Smooth muscle cell (in vitro differentiated cells): ENCODE measurements around the gene INPP4B. TPM values are rescaled to one million over a fixed set of nuclear protein-coding genes. Genes with fewer than 3 reads are reported as not detected.

Source experiments
- DNase-seq: peaks from one replicate; lab custom pipeline; 2025; ENCODE audit not compliant: unreplicated experiment; lab: John Stamatoyannopoulos, UW
- H2AFZ ChIP-seq: fragments of 200-600 bp; sonication (generic); 2 replicates; pipeline ENCODE4 v1.6.0; 2016; ENCODE audit warnings: antibody characterized with exemption, low read depth, mild to moderate bottlenecking
- H3F3A ChIP-seq: fragments of 200-600 bp; sonication (generic); 2 replicates; pipeline ENCODE4 v1.6.0; 2017; ENCODE audit warnings: antibody characterized with exemption, low read depth
- H3K27ac ChIP-seq: fragments of 200-600 bp; sonication (generic); 2 replicates; pipeline ENCODE4 v1.5.1; 2016; ENCODE audit warnings: low read depth, mild to moderate bottlenecking
- H3K27me3 ChIP-seq: fragments of 200-600 bp; sonication (generic); 2 replicates; pipeline ENCODE4 v1.6.1; 2016; ENCODE audit warnings: low read depth, mild to moderate bottlenecking
- H3K36me3 ChIP-seq: fragments of 200-600 bp; sonication (generic); 2 replicates; pipeline ENCODE4 v1.5.1; 2016; ENCODE audit warnings: low read depth
- H3K4me1 ChIP-seq: fragments of 200-600 bp; sonication (generic); 2 replicates; pipeline ENCODE4 v1.5.1; 2016; ENCODE audit warnings: low read depth
- H3K4me2 ChIP-seq: fragments of 200-600 bp; sonication (generic); 2 replicates; pipeline ENCODE4 v1.6.0; 2016; ENCODE audit warnings: mild to moderate bottlenecking
- H3K4me3 ChIP-seq: fragments of 200-600 bp; sonication (generic); 2 replicates; pipeline ENCODE4 v1.5.1; 2016; ENCODE audit warnings: mild to moderate bottlenecking
- H3K79me2 ChIP-seq: fragments of 200-600 bp; sonication (generic); 2 replicates; pipeline ENCODE4 v1.6.0; 2016; ENCODE audit warnings: low read depth, mild to moderate bottlenecking
- H3K9ac ChIP-seq: fragments of 200-600 bp; sonication (generic); 2 replicates; pipeline ENCODE4 v1.6.0; 2016; ENCODE audit warnings: low read depth
- H3K9me3 ChIP-seq: fragments of 200-600 bp; sonication (generic); replicated peaks from 2 replicates; pipeline ENCODE4 v1.5.1; 2016; ENCODE audit warnings: low read depth
- H4K20me1 ChIP-seq: fragments of 200-600 bp; sonication (generic); 2 replicates; pipeline ENCODE4 v1.6.0; 2016; ENCODE audit warnings: low read depth
- CTCF ChIP-seq: fragments of 200-600 bp; sonication (generic); IDR thresholded peaks from 2 replicates; pipeline ENCODE4 v1.5.1; 2017; ENCODE audit warnings: borderline replicate concordance, mild to moderate bottlenecking, antibody characterized with exemption; ENCODE audit not compliant: insufficient read depth, poor library complexity, severe bottlenecking
- WGBS: methylation state at CpG from one replicate; pipeline ENCODE4 v1.1.7; 2016; ENCODE audit warnings: low lambda C conversion rate; 5-methylcytosine and 5-hydroxymethylcytosine counted together
- polyA plus RNA-seq: library from polyadenylated mRNA; unstranded; fragments of >200 nt; fragmentation: Nextera tagmentation; extraction: Ambion mirVana; gene quantifications from 2 replicates; pipeline ENCODE4 v1.2.1, GENCODE V29; 2016
- total RNA-seq: library from RNA; depleted of rRNA; stranded (reverse); fragments of >200 nt; gene quantifications from 2 replicates; pipeline ENCODE4 v1.2.3, GENCODE V29; 2014

The INPP4B gene
- total and polyA plus RNA-seq, 2 experiments from 2014 or later = 2.0 to 10.9 TPM

DNA sequence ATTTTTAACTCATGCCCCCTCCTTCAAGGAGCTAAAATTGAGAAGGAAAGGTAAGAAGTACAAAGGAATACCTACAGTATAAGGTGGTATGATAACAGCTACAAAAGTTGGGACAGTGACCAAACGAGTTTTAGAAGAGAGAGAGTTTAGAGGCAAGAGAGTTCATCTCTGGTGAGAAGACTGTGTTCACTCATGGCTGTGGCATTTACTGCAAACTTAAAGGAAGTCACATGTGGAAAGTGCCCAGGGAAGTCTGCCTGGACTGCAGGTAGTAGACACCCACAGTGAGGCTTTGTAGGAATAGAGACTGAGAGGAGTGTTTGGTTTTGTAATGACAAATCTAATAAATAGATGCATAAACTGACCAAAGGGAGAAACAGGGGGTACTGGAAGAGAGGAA is 716.2 kb downstream of the INPP4B start:
- no peak overlapping the region for H3K27ac ChIP-seq
- WGBS = 65% methylated on average over 1 of the region's 1 CpG
- H4K20me1 ChIP-seq = no peaks in the 10 kb centered on the region
- no peaks in the 10 kb centered on the region for H3K9me3 ChIP-seq
- no peaks in the 10 kb centered on the region for H3F3A ChIP-seq
- no peak overlapping the region for H3K4me3 ChIP-seq
- H3K4me1 ChIP-seq = no peaks in the 10 kb centered on the region
- no peak overlapping the region for H3K9ac ChIP-seq
- H2AFZ ChIP-seq = no peak overlapping the region
- no peak for TF ChIP-seq CTCF
- H3K36me3 ChIP-seq = no peaks in the 10 kb centered on the region
- DNase-seq = no peak
- H3K27me3 ChIP-seq = no peaks in the 10 kb centered on the region
- H3K4me2 ChIP-seq = no peak overlapping the region
- H3K79me2 ChIP-seq = no peaks in the 10 kb centered on the region

- Histone ChIP-seq H3K4me3 (no peak overlapping the region), H2AFZ (no peak overlapping the region), H3K9ac (no peak overlapping the region), H3K79me2 (no peaks in the 10 kb centered on the region), H3F3A (no peaks in the 10 kb centered on the region), H4K20me1 (no peaks in the 10 kb centered on the region), H3K27me3 (no peaks in the 10 kb centered on the region), H3K36me3 (no peaks in the 10 kb centered on the region), H3K4me2 (no peak overlapping the region), H3K9me3 (no peaks in the 10 kb centered on the region), H3K27ac (no peak overlapping the region), H3K4me1 (no peaks in the 10 kb centered on the region)
- no peak for DNase-seq
- TF ChIP-seq CTCF = no peak
- WGBS = 97% methylated on average over 3 of the region's 3 CpGs
Measured at GRCh38 chr4:142129473-142129872, 716.6 kb downstream of the INPP4B start.

DNA sequence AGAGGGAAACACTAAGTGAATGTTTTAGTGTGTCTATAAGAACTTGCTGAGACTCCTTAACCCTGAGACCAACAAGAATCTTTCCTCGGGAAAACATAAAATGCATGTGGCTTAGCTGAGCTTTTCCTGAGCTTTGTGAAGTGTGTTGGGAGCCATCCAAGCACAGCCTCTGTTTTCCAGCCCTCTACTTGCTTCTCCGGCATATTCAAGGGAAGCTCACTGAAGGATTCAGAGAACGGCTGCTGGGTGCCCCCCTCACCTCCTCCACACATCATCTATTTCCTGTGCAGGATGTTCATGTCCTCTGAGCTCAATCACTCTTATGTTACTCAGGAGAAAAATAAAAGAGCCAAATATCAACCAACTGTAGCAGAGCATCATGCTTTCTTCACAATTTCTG is 717.6 kb downstream of the INPP4B start:
- Histone ChIP-seq H3K27me3 (no peaks in the 10 kb centered on the region), H2AFZ (no peak overlapping the region), H3F3A (no peaks in the 10 kb centered on the region), H3K79me2 (no peaks in the 10 kb centered on the region), H3K4me1 (no peaks in the 10 kb centered on the region), H3K9me3 (no peaks in the 10 kb centered on the region), H3K9ac (no peak overlapping the region), H4K20me1 (no peaks in the 10 kb centered on the region), H3K4me3 (no peak overlapping the region), H3K36me3 (no peaks in the 10 kb centered on the region), H3K4me2 (no peak overlapping the region), H3K27ac (no peak overlapping the region)
- DNase-seq = peak; percentile 0
- WGBS = 17% methylated on average over 3 of the region's 3 CpGs
- TF ChIP-seq CTCF = no peak

- DNase-seq = peak; percentile 0
- H3K9ac ChIP-seq = no peak overlapping the region
Measured at GRCh38 chr4:142126890-142127497, 719.1 kb downstream of the INPP4B start.

More at GRCh38 chr4:142126890-142127497, 719.1 kb downstream of the INPP4B start:
- TF ChIP-seq CTCF = peak; percentile 79
- WGBS = 16% methylated on average over 3 of the region's 3 CpGs
- Histone ChIP-seq H3K9me3 (no peaks in the 10 kb centered on the region), H3F3A (no peaks in the 10 kb centered on the region), H3K79me2 (no peaks in the 10 kb centered on the region), H3K4me1 (no peaks in the 10 kb centered on the region), H2AFZ (no peak overlapping the region), H3K4me2 (no peak overlapping the region), H3K27me3 (no peaks in the 10 kb centered on the region), H3K36me3 (no peaks in the 10 kb centered on the region), H4K20me1 (no peaks in the 10 kb centered on the region), H3K4me3 (no peak overlapping the region), H3K27ac (no peak overlapping the region)
